ENCODE data around the gene SDHA.

GRCh38 chr5:204462-204861 is 13.7 kb upstream of the SDHA start:
- TF ChIP-seq CTCF (IDR thresholded peaks at IDR 0.05; ENCODE audit: poor library complexity, severe bottlenecking) (no peak), POLR2AphosphoS5 (IDR thresholded peaks at IDR 0.05) (no peak), TAF1 (IDR thresholded peaks at IDR 0.05; ENCODE audit: low read depth) (no peak), EP300 (conservative IDR thresholded peaks at IDR 0.05; ENCODE audit: poor library complexity, severe bottlenecking) (no peak), REST (IDR thresholded peaks at IDR 0.05; ENCODE audit: borderline replicate concordance) (no peak), MXI1 (conservative IDR thresholded peaks at IDR 0.05; ENCODE audit: poor library complexity, severe bottlenecking) (no peak)

Data from neural cell (in vitro differentiated cells).